Adrenal gland (tissue), 5 donors: ENCODE measurements around the gene TRAK2.

Experiments used
- POLR2A ChIP-seq, 2 donors: fragments of 450-650 bp; IDR thresholded peaks; one replicate each; pipeline ENCODE4 v1.6.1; 2017; ENCODE audit warnings: antibody characterized with exemption in 2 of 2, mild to moderate bottlenecking in 2 of 2, moderate library complexity in 1 of 2
- TF ChIP-seq, protein P1 (sequence below), 6 experiments: fragments of 450-650 bp in 4 of 6; fragments of 200-600 bp in 2 of 6; sonication (generic) in 1 of 6; IDR thresholded peaks; 1 replicate in 5 of 6; 2 replicates in 1 of 6; pipeline versions ENCODE4 v1.5.1 to v1.8.0; 2016 to 2021; ENCODE audit warnings: antibody characterized with exemption in 6 of 6, mild to moderate bottlenecking in 2 of 6, moderate library complexity in 1 of 6
- donor health status: DM: no; HTN: no; CAD: no.

DNA sequence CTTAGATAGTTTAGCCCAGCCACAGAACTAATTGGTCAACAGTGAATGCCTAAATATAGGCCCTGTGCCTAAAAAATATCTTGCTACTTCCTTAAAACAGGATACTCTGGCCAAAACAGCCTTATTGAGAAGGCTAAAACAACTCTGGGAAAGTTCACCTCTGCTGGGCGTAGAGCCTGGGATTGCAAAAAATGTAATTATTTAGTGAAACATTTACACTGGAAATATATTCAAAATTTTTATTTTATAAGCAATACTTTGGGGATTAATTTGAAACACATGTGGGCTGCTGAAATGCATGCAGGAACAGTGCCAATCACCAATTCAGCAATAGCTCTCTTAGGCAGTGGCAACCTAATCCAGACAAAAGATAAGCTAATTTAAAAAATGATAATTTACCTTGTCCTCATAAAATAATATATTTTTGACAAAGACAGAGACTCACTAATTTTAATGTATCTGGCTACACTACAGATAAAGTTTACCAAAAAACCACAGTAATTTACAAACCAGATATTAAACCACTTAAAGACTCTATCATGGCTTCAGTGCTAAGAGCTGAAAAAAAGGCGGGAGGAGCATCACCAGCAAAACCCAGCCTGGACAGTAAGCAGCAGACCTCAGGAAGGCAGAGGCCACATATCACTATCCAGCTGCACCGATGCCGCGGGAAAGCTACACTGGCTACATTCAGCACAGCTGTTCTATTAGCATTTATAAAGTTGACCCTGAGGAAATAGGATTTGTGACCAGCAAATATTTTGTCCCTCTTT, 18.5 kb downstream of the TRAK2 start:
- TF ChIP-seq POLR2A (IDR thresholded peaks at IDR 0.05) = no peak
- TF ChIP-seq, protein P1, sequence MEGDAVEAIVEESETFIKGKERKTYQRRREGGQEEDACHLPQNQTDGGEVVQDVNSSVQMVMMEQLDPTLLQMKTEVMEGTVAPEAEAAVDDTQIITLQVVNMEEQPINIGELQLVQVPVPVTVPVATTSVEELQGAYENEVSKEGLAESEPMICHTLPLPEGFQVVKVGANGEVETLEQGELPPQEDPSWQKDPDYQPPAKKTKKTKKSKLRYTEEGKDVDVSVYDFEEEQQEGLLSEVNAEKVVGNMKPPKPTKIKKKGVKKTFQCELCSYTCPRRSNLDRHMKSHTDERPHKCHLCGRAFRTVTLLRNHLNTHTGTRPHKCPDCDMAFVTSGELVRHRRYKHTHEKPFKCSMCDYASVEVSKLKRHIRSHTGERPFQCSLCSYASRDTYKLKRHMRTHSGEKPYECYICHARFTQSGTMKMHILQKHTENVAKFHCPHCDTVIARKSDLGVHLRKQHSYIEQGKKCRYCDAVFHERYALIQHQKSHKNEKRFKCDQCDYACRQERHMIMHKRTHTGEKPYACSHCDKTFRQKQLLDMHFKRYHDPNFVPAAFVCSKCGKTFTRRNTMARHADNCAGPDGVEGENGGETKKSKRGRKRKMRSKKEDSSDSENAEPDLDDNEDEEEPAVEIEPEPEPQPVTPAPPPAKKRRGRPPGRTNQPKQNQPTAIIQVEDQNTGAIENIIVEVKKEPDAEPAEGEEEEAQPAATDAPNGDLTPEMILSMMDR (IDR thresholded peaks at IDR 0.05) = no peak
